Sigmoid colon (tissue), 7 donors: ENCODE measurements around the gene BORCS5. TPM values are rescaled to one million over a fixed set of nuclear protein-coding genes. Genes with fewer than 3 reads are reported as not detected.

Source experiments
- DNase-seq: peaks from one replicate; pipeline ENCODE4 v3.0.0-alpha.2; 2019
- H3K27ac ChIP-seq, 4 donors: fragments of 200-600 bp; sonication (generic); one replicate each; pipeline ENCODE4 v1.5.1; 2016 to 2019; ENCODE audit warnings: mild to moderate bottlenecking in 1 of 4
- H3K27me3 ChIP-seq, 3 donors: fragments of 200-600 bp; sonication (generic); one replicate each; pipeline ENCODE4 v1.5.1; 2019; ENCODE audit warnings: mild to moderate bottlenecking in 1 of 3
- H3K36me3 ChIP-seq, 4 donors: fragments of 200-600 bp; sonication (generic); one replicate each; pipeline ENCODE4 v1.5.1; 2016 to 2019
- H3K4me1 ChIP-seq, 4 donors: fragments of 200-600 bp; sonication (generic); one replicate each; pipeline ENCODE4 v1.5.1; 2017 to 2019
- H3K4me3 ChIP-seq, 4 donors: fragments of 200-600 bp; sonication (generic); one replicate each; pipeline ENCODE4 v1.5.1; 2017 to 2019; ENCODE audit warnings: mild to moderate bottlenecking in 2 of 4, moderate library complexity in 1 of 4
- H3K9me3 ChIP-seq, 4 donors: fragments of 200-600 bp in 3 of 4; sonication (generic) in 3 of 4; one replicate each; pipeline versions ENCODE4 v1.5.1 to v1.6.1; 2013 to 2019
- EP300 ChIP-seq, 4 donors: sonication (generic); formaldehyde crosslinking; IDR thresholded peaks; one replicate each; pipeline ENCODE4 v1.6.1; 2017; ENCODE audit warnings: antibody characterized with exemption in 4 of 4
- POLR2A ChIP-seq, 2 donors: fragments of 450-650 bp; IDR thresholded peaks; one replicate each; pipeline ENCODE4 v1.6.1; 2016; ENCODE audit warnings: antibody characterized with exemption in 2 of 2, mild to moderate bottlenecking in 2 of 2, moderate library complexity in 2 of 2
- POLR2AphosphoS5 ChIP-seq, 4 donors: sonication (generic); formaldehyde crosslinking; IDR thresholded peaks; one replicate each; pipeline ENCODE4 v1.6.1; 2017; ENCODE audit warnings: antibody characterized with exemption in 4 of 4
- WGBS, 2 donors: extraction: QIAGEN DNeasy Blood & Tissue Kit; methylation state at CpG; one replicate each; pipeline ENCODE4 v1.1.7; 2013; 5-methylcytosine and 5-hydroxymethylcytosine counted together
- intact Hi-C: fragments of 100-400 bp; cut with DNase I; formaldehyde crosslinking; loops from one replicate; pipeline ENCODE4 v1.15.1; 2023
- polyA plus RNA-seq, 3 donors: library from polyadenylated mRNA; stranded (reverse); fragments of 200-250 nt; gene quantifications; one replicate each; pipeline ENCODE4 v1.2.3, GENCODE V29; 2013
- total RNA-seq, 4 donors: library from RNA; depleted of rRNA; stranded (reverse); fragments of >200 nt; gene quantifications; one replicate each; pipeline ENCODE4 v1.1.0, GENCODE V29; 2016
- TF ChIP-seq, protein P1 (sequence below), 4 experiments: fragments of 450-650 bp in 3 of 4; fragments of 200-600 bp in 1 of 4; IDR thresholded peaks; one replicate each; pipeline ENCODE4 v1.5.1; 2016 to 2019; ENCODE audit warnings: antibody characterized with exemption in 4 of 4, mild to moderate bottlenecking in 3 of 4, moderate library complexity in 2 of 4
- donor health status: healthy with polysubstance abuse.
- donor health status: Bipolar disorder and iron deficiency.
- donor health status: healthy.

Gene BORCS5
- total and polyA plus RNA-seq, 7 donors, result 3.7 to 25.3 (median 7.1) TPM

DNA sequence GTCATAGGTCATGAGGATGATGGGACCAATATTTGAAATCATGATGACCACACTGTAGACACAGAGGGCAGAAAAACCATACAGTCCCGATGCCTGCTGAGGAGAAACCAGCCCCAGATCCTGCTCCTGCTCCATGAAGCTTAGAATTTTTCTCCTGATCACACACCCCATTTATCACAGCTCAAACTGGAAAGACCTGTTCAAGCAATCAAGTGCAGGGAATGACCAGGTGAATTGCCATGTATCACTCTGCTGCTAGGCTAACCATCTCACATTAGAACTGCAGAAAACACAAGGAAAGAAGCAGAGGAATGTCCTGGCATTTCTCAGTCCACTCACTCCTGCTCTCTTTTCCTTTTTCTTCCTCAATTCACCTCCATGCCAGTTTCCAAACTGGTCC, 25.0 kb upstream of the BORCS5 start:
- Histone ChIP-seq H3K4me1 (peaks cover 0 to 16% (median 2%) of the 10 kb centered on the region in 4 donors), H3K4me3 (no peak overlapping the region), H3K27me3 (no peaks in the 10 kb centered on the region), H3K36me3 (peaks cover 0 to 26% (median 0%) of the 10 kb centered on the region in 4 donors), H3K27ac (no peak overlapping the region), H3K9me3 (no peaks in the 10 kb centered on the region)
- no peak for DNase-seq
- intact Hi-C loops, result loop anchor here (5.0 to 10.0 kb wide), 2 partner anchors 65 to 757 kb away; partner anchors contain the start of gene LRP6
- TF ChIP-seq POLR2A (IDR thresholded peaks at IDR 0.05), result no peak
- TF ChIP-seq, protein P1, sequence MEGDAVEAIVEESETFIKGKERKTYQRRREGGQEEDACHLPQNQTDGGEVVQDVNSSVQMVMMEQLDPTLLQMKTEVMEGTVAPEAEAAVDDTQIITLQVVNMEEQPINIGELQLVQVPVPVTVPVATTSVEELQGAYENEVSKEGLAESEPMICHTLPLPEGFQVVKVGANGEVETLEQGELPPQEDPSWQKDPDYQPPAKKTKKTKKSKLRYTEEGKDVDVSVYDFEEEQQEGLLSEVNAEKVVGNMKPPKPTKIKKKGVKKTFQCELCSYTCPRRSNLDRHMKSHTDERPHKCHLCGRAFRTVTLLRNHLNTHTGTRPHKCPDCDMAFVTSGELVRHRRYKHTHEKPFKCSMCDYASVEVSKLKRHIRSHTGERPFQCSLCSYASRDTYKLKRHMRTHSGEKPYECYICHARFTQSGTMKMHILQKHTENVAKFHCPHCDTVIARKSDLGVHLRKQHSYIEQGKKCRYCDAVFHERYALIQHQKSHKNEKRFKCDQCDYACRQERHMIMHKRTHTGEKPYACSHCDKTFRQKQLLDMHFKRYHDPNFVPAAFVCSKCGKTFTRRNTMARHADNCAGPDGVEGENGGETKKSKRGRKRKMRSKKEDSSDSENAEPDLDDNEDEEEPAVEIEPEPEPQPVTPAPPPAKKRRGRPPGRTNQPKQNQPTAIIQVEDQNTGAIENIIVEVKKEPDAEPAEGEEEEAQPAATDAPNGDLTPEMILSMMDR (IDR thresholded peaks at IDR 0.05), result no peak
- TF ChIP-seq EP300 (IDR thresholded peaks at IDR 0.05), result no peak
- no peak for TF ChIP-seq POLR2AphosphoS5 (IDR thresholded peaks at IDR 0.05)
- WGBS, 2 donors, result 8 to 69% methylated on average over 1 of the region's 1 CpG

DNA sequence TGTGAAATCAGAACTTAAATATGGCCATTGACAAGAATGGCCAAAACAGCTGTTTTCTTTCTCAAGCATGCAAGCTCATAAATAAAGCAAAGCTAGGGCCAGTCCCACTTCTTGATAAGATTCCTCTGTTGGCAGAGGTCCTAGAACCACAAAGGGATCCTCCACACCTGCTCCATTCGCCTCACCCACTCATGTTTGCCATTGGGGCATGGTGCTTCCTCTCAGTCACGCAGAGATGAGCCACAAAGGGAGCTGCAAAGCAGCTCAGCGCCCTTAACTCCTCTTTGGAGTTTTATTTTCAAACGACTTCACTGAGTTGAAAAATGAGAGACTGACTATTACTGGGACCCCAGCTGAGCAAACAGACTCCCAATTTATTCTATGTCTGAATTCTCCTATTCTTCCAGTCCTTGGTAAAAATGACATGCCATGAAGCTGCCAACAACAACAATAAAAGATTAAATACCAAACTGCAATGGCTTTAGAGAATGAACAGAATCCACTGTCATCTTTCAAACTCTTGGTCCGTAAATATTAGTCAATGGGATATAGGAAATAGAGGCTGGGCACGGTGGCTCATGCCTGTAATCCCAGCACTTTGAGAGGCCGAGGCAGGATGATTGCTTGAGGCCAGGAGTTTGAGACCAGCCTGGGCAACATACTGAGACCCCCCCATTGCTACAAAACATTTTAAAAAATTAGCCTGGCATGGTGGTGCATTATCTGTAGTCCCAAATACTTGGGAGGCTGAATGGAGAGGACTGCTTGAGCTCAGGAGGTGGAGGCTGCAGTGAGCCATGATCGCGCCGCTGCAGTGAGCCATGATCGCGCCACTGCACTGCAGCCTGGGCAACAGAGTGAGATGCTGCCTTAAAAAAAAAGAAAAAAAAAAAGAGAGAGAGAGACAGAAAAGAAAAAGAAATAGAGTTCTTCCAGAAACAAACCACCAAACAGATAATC, 23.2 kb upstream of the BORCS5 start:
- WGBS, 2 donors, result 47 to 60% methylated on average over 12 of the region's 12 CpGs
- H3K27ac ChIP-seq, result peak overlapping the region in 1 of 4 donors; percentile 16
- intact Hi-C loops, result loop anchor here (5.0 to 10.0 kb wide), 2 partner anchors 66 to 759 kb away; partner anchors contain the start of gene LRP6
- H3K4me3 ChIP-seq, result no peak overlapping the region
- H3K36me3 ChIP-seq, result peaks cover 0 to 43% (median 0%) of the 10 kb centered on the region in 4 donors
- H3K27me3 ChIP-seq, result no peaks in the 10 kb centered on the region
- TF ChIP-seq POLR2AphosphoS5 (IDR thresholded peaks at IDR 0.05), result no peak
- peak in 1 of 2 donors; percentile 9 for TF ChIP-seq POLR2A (IDR thresholded peaks at IDR 0.05)
- H3K9me3 ChIP-seq, result no peaks in the 10 kb centered on the region
- peaks cover 0 to 16% (median 2%) of the 10 kb centered on the region in 4 donors for H3K4me1 ChIP-seq
- no peak for DNase-seq

DNA sequence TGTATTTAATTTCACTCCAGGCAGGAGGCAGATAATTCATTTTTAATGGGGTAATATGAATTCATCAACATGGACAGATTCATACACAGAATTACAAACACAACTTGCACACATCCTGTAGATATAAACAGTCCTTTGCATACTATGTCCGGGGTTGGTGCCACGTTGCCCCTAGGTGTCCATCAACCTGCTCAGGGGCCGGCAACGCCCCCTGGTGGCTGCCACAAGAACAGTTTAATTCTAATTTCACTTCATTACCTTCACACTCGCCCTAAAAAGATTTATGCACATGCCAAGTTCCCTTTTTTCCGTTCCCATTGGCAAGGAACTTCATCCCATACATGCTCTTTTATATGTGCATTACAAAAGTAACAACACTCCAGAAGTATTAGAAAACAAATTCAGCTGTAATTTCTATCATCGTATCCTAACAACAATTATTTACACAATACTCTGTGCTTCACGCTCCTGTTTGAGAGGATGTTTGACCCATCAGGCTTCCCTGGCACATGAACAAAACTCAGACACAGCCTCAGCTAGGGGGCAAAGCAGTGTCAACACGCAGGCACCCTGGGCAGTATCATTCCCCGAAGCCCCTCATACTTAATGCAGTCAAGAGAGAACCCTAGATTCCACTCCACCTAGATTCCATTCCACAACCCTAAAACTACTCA, 22.4 kb upstream of the BORCS5 start:
- no peak overlapping the region for H3K4me3 ChIP-seq
- intact Hi-C loops, result loop anchor here (5.0 to 10.0 kb wide), 2 partner anchors 67 to 760 kb away; partner anchors contain the start of gene LRP6
- H3K36me3 ChIP-seq, result peaks cover 0 to 46% (median 0%) of the 10 kb centered on the region in 4 donors
- H3K27me3 ChIP-seq, result no peaks in the 10 kb centered on the region
- peaks cover 0 to 16% (median 2%) of the 10 kb centered on the region in 4 donors for H3K4me1 ChIP-seq
- TF ChIP-seq, protein P1 (IDR thresholded peaks at IDR 0.05), result peak; percentile 47 to 90 (median 74)
- no peak for TF ChIP-seq POLR2A (IDR thresholded peaks at IDR 0.05)
- TF ChIP-seq EP300 (IDR thresholded peaks at IDR 0.05), result no peak
- TF ChIP-seq POLR2AphosphoS5 (IDR thresholded peaks at IDR 0.05), result no peak
- H3K27ac ChIP-seq, result no peak overlapping the region
- 25 to 31% methylated on average over 10 of the region's 10 CpGs for WGBS, 2 donors
- no peaks in the 10 kb centered on the region for H3K9me3 ChIP-seq
- DNase-seq, result no peak

DNA sequence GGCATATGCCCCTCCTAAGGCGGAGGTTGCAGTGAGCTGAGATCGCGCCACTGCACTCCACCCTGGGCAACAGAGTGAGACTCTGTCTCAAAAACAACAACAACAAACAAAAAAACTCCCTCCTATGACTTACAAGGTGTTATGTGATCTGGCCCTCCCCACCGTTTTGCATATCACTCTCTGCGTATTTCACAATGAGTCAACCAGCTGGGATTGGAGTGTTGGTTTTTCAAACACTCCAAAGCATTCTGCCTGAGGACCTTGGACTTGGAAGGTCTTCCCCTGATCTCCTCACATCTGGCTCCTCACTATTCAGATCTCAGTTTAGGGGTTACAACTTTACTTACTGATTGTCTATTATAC, 20.8 kb upstream of the BORCS5 start:
- Histone ChIP-seq H3K4me3 (no peak overlapping the region), H3K27ac (no peak overlapping the region), H3K9me3 (no peaks in the 10 kb centered on the region), H3K27me3 (no peaks in the 10 kb centered on the region), H3K36me3 (peaks cover 0 to 35% (median 0%) of the 10 kb centered on the region in 4 donors), H3K4me1 (peaks cover 0 to 16% (median 2%) of the 10 kb centered on the region in 4 donors)
- no peak for DNase-seq
- WGBS, 2 donors, result 77 to 86% methylated on average over 5 of the region's 5 CpGs
- intact Hi-C loops, result loop anchor here (10.0 kb wide), 1 partner anchor 761 kb away; no protein-coding TSS in a partner anchor
- TF ChIP-seq POLR2AphosphoS5 (IDR thresholded peaks at IDR 0.05) (no peak), POLR2A (IDR thresholded peaks at IDR 0.05) (no peak), EP300 (IDR thresholded peaks at IDR 0.05) (no peak)
- TF ChIP-seq, protein P1 (IDR thresholded peaks at IDR 0.05), result no peak
